Upper lobe of right lung (tissue), 1 donor: ENCODE data around the gene BMAL1. TPM values are rescaled to one million over a fixed set of nuclear protein-coding genes. Genes with fewer than 3 reads are reported as not detected.

Experiments
- ATAC-seq: fragments of 200-7000 bp; cut with Tn5 transposase; one replicate; pipeline ENCODE4 v1.9.1; 2020; ENCODE audit warnings: mild to moderate bottlenecking, moderate library complexity
- DNase-seq: peaks from one replicate; pipeline ENCODE4 v3.0.0-alpha.2; 2020
- H3K27ac ChIP-seq: fragments of 200-600 bp; one replicate; pipeline ENCODE4 v1.8.0; 2022
- H3K27me3 ChIP-seq: fragments of 200-600 bp; one replicate; pipeline ENCODE4 v1.8.0; 2022; ENCODE audit warnings: mild to moderate bottlenecking
- H3K36me3 ChIP-seq: fragments of 200-600 bp; one replicate; pipeline ENCODE4 v1.8.0; 2022
- H3K4me1 ChIP-seq: fragments of 200-600 bp; one replicate; pipeline ENCODE4 v1.8.0; 2022
- H3K4me3 ChIP-seq: fragments of 200-600 bp; one replicate; pipeline ENCODE4 v1.8.0; 2022; ENCODE audit warnings: mild to moderate bottlenecking
- H3K9me3 ChIP-seq: fragments of 200-600 bp; one replicate; pipeline ENCODE4 v1.8.0; 2022
- CTCF ChIP-seq: fragments of 200-600 bp; IDR thresholded peaks from one replicate; pipeline ENCODE4 v1.8.0; 2022; ENCODE audit warnings: antibody characterized with exemption
- intact Hi-C: fragments of 100-400 bp; cut with DNase I; formaldehyde crosslinking; loops from one replicate; pipeline ENCODE4 v1.11.0; 2022
- total RNA-seq: library from RNA; stranded (reverse); fragmentation: NEBNext Ultra II Directional; extraction: Animal tissue kit (Norgen Biotek cat#: 25700); gene quantifications from one replicate; pipeline ENCODE4 v1.2.1, GENCODE V29; 2021
- donor health status: DM: no; HTN: yes; CAD: no; lungs with severe emphysema.

The BMAL1 gene
- total RNA-seq, 1 donor from 2014 or later: 18.8 TPM

GRCh38 chr11:13258855-13259254 lies 18.7 kb upstream of the BMAL1 start:
- intact Hi-C loops: no loop called here
- no peak for ATAC-seq
- Histone ChIP-seq H3K9me3 (no peaks in the 10 kb centered on the region), H3K4me1 (peaks cover 18% of the 10 kb centered on the region), H3K36me3 (no peaks in the 10 kb centered on the region), H3K27me3 (no peaks in the 10 kb centered on the region), H3K4me3 (no peak overlapping the region), H3K27ac (no peak overlapping the region)
- TF ChIP-seq CTCF: no peak
- DNase-seq: no peak

GRCh38 chr11:13259374-13259773 lies 18.2 kb upstream of the BMAL1 start:
- TF ChIP-seq CTCF: no peak
- H3K4me1 ChIP-seq: peaks cover 18% of the 10 kb centered on the region
- no peaks in the 10 kb centered on the region for H3K36me3 ChIP-seq
- DNase-seq (no peak), ATAC-seq (no peak)
- H3K27ac ChIP-seq: no peak overlapping the region
- no peak overlapping the region for H3K4me3 ChIP-seq
- intact Hi-C loops: no loop called here
- H3K27me3 ChIP-seq: no peaks in the 10 kb centered on the region
- no peaks in the 10 kb centered on the region for H3K9me3 ChIP-seq

- Histone ChIP-seq H3K4me3 (no peak overlapping the region), H3K9me3 (no peaks in the 10 kb centered on the region), H3K27ac (peak overlapping the region; percentile 33), H3K4me1 (peaks cover 18% of the 10 kb centered on the region), H3K27me3 (no peaks in the 10 kb centered on the region), H3K36me3 (no peaks in the 10 kb centered on the region)
- intact Hi-C loops: no loop called here
- peak; percentile 71 for ATAC-seq
- TF ChIP-seq CTCF: no peak
- DNase-seq: no peak
Measured at GRCh38 chr11:13260201-13260962, 17.2 kb upstream of the BMAL1 start.

- DNase-seq (no peak), ATAC-seq (peak; percentile 30)
- intact Hi-C loops: no loop called here
- H3K9me3 ChIP-seq: no peaks in the 10 kb centered on the region
- no peaks in the 10 kb centered on the region for H3K27me3 ChIP-seq
- no peak overlapping the region for H3K4me3 ChIP-seq
- TF ChIP-seq CTCF: no peak
- peak overlapping the region; percentile 33 for H3K27ac ChIP-seq
- no peaks in the 10 kb centered on the region for H3K36me3 ChIP-seq
- H3K4me1 ChIP-seq: peaks cover 18% of the 10 kb centered on the region
Measured at GRCh38 chr11:13260963-13261588, 16.5 kb upstream of the BMAL1 start.

GRCh38 chr11:13261591-13262061 lies 16.0 kb upstream of the BMAL1 start:
- DNase-seq: no peak
- Histone ChIP-seq H3K36me3 (no peaks in the 10 kb centered on the region), H3K4me1 (peaks cover 18% of the 10 kb centered on the region)

More at GRCh38 chr11:13261591-13262061, 16.0 kb upstream of the BMAL1 start:
- H3K27ac ChIP-seq: peak overlapping the region; percentile 33
- H3K27me3 ChIP-seq: no peaks in the 10 kb centered on the region
- no peak for TF ChIP-seq CTCF
- H3K9me3 ChIP-seq: no peaks in the 10 kb centered on the region
- no peak overlapping the region for H3K4me3 ChIP-seq
- intact Hi-C loops: no loop called here
- ATAC-seq: peak; percentile 50
